Esophagus squamous epithelium (tissue), 4 donors: Measurements from ENCODE around the gene UQCC2.

ENCODE experiments used
- POLR2A ChIP-seq, 4 donors: fragments of 450-650 bp; IDR thresholded peaks; one replicate each; pipeline ENCODE4 v1.6.1; 2017; ENCODE audit warnings: antibody characterized with exemption in 4 of 4, mild to moderate bottlenecking in 4 of 4, moderate library complexity in 3 of 4
- TF ChIP-seq, protein P1 (sequence below), 6 experiments: fragments of 450-650 bp in 4 of 6; fragments of 200-600 bp in 2 of 6; sonication (generic) in 2 of 6; IDR thresholded peaks; one replicate each; pipeline ENCODE4 v1.5.1; 2016 to 2019; ENCODE audit warnings: antibody characterized with exemption in 6 of 6, mild to moderate bottlenecking in 4 of 6, moderate library complexity in 4 of 6

- no peak for TF ChIP-seq POLR2A (IDR thresholded peaks at IDR 0.05)
- TF ChIP-seq, protein P1, sequence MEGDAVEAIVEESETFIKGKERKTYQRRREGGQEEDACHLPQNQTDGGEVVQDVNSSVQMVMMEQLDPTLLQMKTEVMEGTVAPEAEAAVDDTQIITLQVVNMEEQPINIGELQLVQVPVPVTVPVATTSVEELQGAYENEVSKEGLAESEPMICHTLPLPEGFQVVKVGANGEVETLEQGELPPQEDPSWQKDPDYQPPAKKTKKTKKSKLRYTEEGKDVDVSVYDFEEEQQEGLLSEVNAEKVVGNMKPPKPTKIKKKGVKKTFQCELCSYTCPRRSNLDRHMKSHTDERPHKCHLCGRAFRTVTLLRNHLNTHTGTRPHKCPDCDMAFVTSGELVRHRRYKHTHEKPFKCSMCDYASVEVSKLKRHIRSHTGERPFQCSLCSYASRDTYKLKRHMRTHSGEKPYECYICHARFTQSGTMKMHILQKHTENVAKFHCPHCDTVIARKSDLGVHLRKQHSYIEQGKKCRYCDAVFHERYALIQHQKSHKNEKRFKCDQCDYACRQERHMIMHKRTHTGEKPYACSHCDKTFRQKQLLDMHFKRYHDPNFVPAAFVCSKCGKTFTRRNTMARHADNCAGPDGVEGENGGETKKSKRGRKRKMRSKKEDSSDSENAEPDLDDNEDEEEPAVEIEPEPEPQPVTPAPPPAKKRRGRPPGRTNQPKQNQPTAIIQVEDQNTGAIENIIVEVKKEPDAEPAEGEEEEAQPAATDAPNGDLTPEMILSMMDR (IDR thresholded peaks at IDR 0.05): no peak
These were observed 25.1 kb downstream of the UQCC2 start for GRCh38 chr6:33686225-33686924.
